KG1 (cell line): ENCODE results near the gene WDR45.
"Not testable (repeated sequence)": the region's sequence is repeated elsewhere in the genome, so short reads cannot be mapped to it uniquely, and the experiment has no call there.

Experiments used
- DNase-seq: peaks from one replicate; lab custom pipeline; 2025; lab: John Stamatoyannopoulos, UW

Gene WDR45

GRCh38 chrX:49079489-49080428 lies at the start of gene WDR45:
Gene WDR45, minus strand, starts transcription at chrX:49079887. Its CDS starts 1,792 bp downstream, at chrX:49078095.
- peak; percentile 52 for DNase-seq

DNA sequence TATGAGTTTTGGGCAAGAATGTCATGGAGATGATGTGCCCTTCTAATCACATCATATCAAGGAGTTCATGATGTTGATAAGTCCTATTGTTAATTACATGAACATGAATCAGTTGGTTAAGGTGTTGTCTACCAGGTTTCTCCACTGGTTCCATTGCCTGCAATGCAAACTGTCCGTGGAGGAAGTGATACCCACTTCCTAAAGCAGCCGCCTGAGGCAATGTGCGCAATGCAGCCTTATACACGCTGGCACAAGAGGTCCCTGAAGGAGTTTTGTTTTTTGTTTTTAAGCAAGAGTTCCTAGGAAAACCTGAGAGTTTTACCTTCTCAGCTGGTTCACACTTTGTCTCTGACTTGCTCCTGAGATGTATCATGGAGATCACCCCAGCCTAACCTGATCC lies 49.7 kb upstream of the WDR45 start:
- DNase-seq, result no peak

GRCh38 chrX:49127742-49128258 lies 48.1 kb upstream of the WDR45 start:
- DNase-seq, result not testable (repeated sequence)

DNA sequence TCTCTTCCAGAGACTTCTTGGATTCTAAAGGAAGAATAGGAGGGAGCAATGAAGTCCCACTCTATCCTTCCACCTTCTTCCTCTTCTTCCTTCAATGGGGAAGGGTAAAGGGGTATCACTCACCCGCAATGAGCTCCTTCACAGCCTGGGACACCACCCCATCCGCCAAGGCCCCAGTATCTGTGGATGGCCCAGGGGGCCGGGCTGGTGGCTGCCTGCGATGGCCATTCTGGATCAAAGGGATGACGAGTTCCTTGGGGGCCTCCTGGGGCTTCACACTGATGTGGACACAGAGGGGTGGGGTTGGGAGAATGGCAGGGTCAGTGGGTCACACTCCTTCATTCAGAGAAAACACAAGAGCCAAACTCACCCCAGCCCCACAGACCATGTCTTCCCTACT lies 42.8 kb upstream of the WDR45 start:
- DNase-seq, result no peak

DNA sequence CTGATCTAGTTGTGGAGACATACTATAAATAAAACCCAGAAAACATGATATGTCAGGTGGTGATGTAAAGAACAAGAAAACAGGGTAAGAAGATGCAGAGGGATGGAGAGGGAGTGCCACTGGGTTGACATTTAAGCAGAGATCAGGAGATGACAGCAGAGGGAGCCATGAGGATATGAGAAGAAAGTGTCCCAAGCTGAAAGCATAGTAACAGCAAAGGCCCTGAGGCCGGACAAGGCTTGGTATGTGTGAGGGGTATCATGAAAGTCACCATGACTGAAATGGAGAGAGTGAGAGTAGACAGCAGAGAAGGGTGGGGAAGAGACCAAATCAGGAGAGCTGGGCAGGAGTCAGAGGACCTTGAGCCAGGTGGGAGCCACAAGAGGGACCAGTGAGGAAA lies 40.4 kb upstream of the WDR45 start:
- no peak for DNase-seq

GRCh38 chrX:49117581-49117980 lies 37.9 kb upstream of the WDR45 start:
- no peak for DNase-seq

- no peak for DNase-seq
Measured at GRCh38 chrX:49116716-49117115, 37.0 kb upstream of the WDR45 start.

DNA sequence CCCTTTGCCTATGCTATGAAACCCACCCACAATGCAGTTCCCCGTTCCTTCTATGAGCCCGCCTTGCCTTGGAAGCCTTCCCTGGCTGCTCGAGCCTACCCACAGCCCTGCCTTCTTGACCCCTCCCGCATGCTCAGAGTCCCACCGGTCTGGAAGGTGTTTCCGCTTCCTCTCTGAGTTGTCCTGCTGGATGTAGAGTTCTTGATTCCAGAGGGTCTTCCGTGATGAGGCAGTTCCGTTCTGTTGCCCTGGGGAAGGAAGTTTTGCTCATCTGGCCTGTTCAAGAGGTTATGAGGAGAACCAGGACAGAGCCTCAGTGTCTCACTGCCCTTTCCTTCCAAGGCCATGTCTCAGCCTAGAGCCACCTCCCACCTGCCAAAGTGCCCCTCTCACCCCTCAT lies 36.4 kb upstream of the WDR45 start:
- no peak for DNase-seq

- no peak for DNase-seq
Measured at GRCh38 chrX:49111791-49112190, 32.1 kb upstream of the WDR45 start.

GRCh38 chrX:49110417-49110816 lies 30.7 kb upstream of the WDR45 start:
- DNase-seq, result no peak

DNA sequence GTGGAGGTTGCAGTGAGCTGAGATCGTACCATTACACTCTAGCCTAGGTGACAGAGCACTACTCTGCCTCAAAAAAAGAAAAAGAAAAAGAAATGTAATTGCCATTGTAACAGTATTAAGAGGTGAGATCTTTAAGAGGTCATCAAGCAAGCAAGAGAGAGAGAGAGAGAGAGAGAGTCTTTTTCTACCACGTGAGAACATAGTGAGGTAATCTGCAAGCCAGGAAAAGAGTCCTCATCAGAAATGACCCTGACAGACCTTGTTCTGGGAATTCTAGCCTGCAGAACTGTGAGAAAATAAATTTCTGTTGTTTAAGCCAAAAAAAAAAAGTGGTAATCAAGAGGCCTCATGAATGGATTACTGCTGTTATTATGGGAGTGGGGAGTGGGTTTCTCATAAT lies 29.0 kb upstream of the WDR45 start:
- no peak for DNase-seq

- DNase-seq, result no peak
Measured at GRCh38 chrX:49106930-49107329, 27.2 kb upstream of the WDR45 start.

DNA sequence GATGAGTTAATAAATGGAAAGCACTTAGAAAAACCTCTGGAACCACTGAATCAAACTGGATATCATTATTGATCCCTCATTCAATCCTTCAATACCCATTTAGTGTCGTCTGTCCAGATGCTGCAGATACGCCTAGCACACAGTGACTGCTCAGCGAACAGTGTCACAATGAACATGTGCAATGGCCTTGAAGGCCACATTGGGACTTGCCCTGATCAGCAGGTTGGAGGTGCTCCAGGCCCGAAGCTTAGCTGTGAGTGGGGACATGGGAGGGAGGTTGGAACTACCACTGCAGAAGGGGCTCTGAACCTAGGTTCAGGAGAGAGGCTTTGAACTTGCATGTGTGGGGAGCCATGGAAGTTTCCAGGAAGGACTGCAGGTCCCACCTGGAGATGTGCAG lies 26.6 kb upstream of the WDR45 start:
- DNase-seq, result no peak

- no peak for DNase-seq
Measured at GRCh38 chrX:49103637-49104036, 23.9 kb upstream of the WDR45 start.

GRCh38 chrX:49102190-49102589 lies 22.5 kb upstream of the WDR45 start:
- no peak for DNase-seq

- no peak for DNase-seq
Measured at GRCh38 chrX:49101629-49101984, 21.9 kb upstream of the WDR45 start.

DNA sequence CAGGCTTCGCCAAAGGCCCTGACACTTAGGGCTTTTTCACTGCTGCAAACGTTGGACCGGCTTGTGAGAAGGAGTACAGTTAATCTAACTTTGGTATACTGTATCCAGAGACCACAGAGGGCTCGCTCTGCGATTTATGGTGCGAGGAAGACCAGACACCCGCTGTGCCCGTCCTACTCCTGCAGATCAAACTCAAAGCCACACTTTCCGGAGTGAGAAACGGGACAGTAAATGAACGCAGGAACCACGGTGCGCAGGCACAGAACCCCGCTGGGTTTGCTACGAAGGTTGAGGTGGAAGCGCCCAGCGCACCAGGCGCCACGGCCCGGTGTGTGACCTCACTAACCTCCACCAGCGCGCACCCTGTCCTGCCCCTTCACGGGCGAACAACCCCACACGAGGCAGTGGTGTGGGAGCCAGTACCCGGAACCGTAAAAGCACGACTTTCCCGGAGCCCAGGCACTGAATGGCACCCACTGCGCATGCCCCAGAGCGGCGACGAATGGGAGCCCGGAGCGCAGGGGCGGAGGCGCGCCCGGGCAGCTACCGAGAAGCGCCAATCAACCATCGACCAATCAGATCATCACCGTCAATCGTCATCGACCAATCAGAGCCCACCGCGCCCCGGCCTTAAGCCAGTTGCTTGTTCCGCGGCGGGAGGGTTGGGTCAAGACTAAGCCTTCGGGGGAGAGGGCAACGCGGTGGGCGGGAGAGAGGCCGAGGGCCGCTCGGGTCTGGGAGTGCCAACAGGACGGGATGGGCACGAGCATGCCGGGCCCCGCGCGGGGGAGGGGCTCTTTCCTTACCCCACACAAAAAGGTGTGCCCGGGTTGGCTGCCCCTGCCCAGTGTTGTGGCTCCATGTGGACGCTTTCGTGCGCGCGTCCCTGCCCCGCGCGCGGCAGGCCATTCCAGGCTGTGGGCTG lies 21.3 kb upstream of the WDR45 start:
- peak; percentile 85 for DNase-seq

GRCh38 chrX:49096419-49096818 lies 16.7 kb upstream of the WDR45 start:
- no peak for DNase-seq

DNA sequence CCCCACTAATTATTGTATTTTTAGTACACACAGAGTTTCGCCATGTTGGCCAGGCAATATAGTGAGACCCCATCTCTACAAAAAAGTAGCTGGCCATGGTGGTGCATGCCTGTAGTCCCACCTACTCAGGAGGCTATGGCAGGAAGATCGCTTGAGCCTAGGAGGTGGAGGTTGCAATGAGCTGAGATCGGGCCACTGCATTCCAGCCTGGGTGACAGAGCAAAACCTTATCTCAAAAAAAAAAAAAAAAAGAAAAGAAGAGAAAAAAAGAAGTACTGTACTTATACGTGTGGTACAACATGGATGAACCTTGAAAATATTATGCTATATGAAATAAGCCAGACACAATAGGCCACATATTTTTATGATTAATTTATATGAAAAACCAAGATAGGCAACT lies 9.9 kb upstream of the WDR45 start:
- DNase-seq, result no peak

- no peak for DNase-seq
Measured at GRCh38 chrX:49082271-49082871, 2.7 kb upstream of the WDR45 start.

DNA sequence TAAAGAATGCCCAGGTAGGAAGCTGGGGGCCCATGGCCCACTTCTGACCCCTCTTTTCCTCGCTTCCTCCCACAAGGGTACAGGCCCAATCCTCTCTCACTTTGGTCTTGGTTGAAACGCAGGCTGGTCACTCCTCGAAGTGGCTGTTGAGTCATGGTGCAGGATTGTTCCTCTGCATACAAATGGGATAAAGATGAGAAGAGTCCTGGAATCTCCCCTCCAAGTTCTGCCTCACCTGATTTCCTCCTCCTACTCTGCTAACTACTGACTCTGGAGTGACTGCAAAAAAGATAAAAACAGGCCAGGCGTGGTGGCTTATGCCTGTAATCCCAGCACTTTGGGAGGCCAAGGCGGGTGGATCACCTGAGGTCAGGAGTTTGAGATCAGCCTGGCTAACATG lies 1.7 kb downstream of the WDR45 start:
- DNase-seq, result no peak

GRCh38 chrX:49075347-49075746 lies 4.3 kb downstream of the WDR45 start:
- no peak for DNase-seq
